Left lung (tissue), 10 donors: ENCODE data around the gene IFITM1. TPM values are rescaled to one million over a fixed set of nuclear protein-coding genes. Genes with fewer than 3 reads are reported as not detected.
"Not testable (repeated sequence)": the region's sequence is repeated elsewhere in the genome, so short reads cannot be mapped to it uniquely, and the experiment has no call there.

Experiments used
- ATAC-seq: fragments of 200-7000 bp; cut with Tn5 transposase; one replicate; pipeline ENCODE4 v1.9.1; 2020; ENCODE audit warnings: moderate library complexity
- DNase-seq, 4 donors: peaks; one replicate each; pipeline ENCODE4 v3.0.0-alpha.2; 2013 to 2020
- H3K27ac ChIP-seq, 2 donors: fragments of 200-600 bp; sonication (generic) in 1 of 2; one replicate each; pipeline versions ENCODE4 v1.5.0 to v1.8.0; 2020 to 2021
- H3K27me3 ChIP-seq, 2 donors: fragments of 200-600 bp; sonication (generic) in 1 of 2; one replicate each; pipeline versions ENCODE4 v1.5.0 to v1.8.0; 2020 to 2021
- H3K36me3 ChIP-seq, 2 donors: fragments of 200-600 bp; sonication (generic) in 1 of 2; one replicate each; pipeline versions ENCODE4 v1.5.0 to v1.8.0; 2020 to 2021
- H3K4me1 ChIP-seq, 2 donors: fragments of 200-600 bp; one replicate each; pipeline ENCODE4 v1.8.0; 2021
- H3K4me3 ChIP-seq, 2 donors: fragments of 200-600 bp; sonication (generic) in 1 of 2; one replicate each; pipeline versions ENCODE4 v1.5.0 to v1.8.0; 2020 to 2021; ENCODE audit warnings: mild to moderate bottlenecking in 1 of 2
- H3K9me3 ChIP-seq, 2 donors: fragments of 200-600 bp; sonication (generic) in 1 of 2; one replicate each; pipeline versions ENCODE4 v1.5.0 to v1.8.0; 2020 to 2021
- intact Hi-C, 2 donors: fragments of 100-400 bp; cut with DNase I; formaldehyde crosslinking; loops; one replicate each; pipeline versions ENCODE4 v1.11.2 to v1.14.2; 2022
- polyA plus RNA-seq, 6 donors: library from polyadenylated mRNA; unstranded; fragments of 120-200 nt; gene quantifications; one replicate each; pipeline ENCODE4 v1.2.1, GENCODE V29; 2013; ENCODE audit not compliant: insufficient read length in 6 of 6
- total RNA-seq, 2 donors: library from RNA; stranded (reverse); fragmentation: NEBNext Ultra II Directional; extraction: Animal tissue kit (Norgen Biotek cat#: 25700); gene quantifications; one replicate each; pipeline ENCODE4 v1.2.1, GENCODE V29; 2021
- TF ChIP-seq, protein P1 (sequence below), 2 donors: fragments of 200-600 bp; sonication (generic) in 1 of 2; IDR thresholded peaks; one replicate each; pipeline versions ENCODE4 v1.5.0 to v1.8.0; 2021; ENCODE audit warnings: antibody characterized with exemption in 2 of 2
- donor health status: DM: no; HTN: yes; CAD: no.
- donor health status: DM: no; HTN: no; CAD: no.

IFITM1 gene
- total and polyA plus RNA-seq, 8 donors = 6.3 to 149 (median 14.5) TPM

DNA sequence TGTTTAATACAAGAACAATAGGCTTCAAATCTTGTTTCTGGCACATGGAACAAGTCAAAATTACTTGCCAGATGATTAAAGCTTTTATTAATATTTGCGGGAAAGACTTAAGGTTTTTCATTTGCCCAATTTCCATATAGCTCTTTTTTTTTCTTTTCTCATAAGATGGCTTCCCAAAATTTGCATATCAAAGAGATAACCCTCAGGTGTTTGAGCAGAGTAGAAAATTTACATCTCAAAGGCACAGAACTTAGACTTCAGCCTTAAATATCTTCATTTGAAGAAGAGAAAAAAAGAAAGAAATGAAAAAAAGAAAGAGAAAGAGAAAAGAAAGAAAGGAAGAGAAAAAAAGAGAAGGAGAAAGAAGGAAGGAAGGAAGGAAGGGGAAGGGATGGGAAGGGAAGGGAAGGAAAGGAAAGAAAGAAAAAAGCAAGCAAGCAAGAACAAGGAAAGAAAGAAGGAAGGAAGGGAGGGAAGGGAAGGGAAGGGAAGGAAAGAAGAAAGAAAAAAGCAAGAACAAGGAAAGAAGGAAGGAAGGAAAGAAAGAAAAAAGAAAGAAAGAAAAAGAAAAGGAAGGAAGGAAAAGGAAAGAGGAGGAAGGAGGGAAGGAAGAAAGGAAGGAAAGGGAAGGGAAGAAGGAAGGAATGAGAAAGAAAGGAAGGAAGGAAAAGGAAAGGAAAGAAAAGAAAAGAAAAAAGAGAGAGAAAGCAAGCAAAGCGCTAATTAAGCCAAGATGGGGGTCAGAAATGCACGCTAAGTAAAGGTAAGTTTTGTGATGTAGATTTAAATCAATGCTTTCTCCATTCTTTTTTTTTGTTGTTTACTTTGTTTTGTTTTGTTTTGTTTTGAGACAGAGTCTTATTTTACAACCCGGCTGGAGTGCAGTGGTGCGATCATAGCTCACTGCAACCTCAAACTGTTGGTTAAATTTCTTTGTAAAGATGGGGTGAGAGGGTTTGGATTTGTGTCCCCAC is 27.0 kb downstream of the IFITM1 start:
- ATAC-seq (no peak), DNase-seq (no peak)
- Histone ChIP-seq H3K27ac (no peak overlapping the region), H3K27me3 (no peaks in the 10 kb centered on the region), H3K4me1 (peaks cover 6 to 13% of the 10 kb centered on the region in 2 donors), H3K9me3 (no peaks in the 10 kb centered on the region), H3K36me3 (no peaks in the 10 kb centered on the region), H3K4me3 (no peak overlapping the region)
- intact Hi-C loops = no loop called here
- TF ChIP-seq, protein P1, sequence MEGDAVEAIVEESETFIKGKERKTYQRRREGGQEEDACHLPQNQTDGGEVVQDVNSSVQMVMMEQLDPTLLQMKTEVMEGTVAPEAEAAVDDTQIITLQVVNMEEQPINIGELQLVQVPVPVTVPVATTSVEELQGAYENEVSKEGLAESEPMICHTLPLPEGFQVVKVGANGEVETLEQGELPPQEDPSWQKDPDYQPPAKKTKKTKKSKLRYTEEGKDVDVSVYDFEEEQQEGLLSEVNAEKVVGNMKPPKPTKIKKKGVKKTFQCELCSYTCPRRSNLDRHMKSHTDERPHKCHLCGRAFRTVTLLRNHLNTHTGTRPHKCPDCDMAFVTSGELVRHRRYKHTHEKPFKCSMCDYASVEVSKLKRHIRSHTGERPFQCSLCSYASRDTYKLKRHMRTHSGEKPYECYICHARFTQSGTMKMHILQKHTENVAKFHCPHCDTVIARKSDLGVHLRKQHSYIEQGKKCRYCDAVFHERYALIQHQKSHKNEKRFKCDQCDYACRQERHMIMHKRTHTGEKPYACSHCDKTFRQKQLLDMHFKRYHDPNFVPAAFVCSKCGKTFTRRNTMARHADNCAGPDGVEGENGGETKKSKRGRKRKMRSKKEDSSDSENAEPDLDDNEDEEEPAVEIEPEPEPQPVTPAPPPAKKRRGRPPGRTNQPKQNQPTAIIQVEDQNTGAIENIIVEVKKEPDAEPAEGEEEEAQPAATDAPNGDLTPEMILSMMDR (IDR thresholded peaks at IDR 0.05) = no peak

DNA sequence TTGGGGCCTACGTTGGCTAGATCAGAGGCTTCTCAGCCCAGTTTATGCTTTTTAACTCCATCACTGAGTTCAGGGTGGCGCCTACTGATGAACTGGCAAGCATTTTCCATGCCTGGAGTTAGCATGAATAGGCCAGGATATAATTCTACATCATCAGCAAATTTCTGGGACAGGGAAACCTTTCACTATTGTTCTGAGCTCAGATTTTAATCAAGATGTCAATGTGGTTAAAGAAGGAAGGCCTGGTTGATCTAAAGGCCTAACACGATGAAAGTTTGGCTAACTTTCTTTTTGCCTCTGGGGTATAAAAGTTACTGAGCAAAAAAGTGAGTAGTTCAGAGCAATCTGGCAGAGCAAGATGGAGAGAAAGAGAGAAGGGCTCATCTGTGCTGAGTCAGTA is 28.5 kb downstream of the IFITM1 start:
- intact Hi-C loops = no loop called here
- no peaks in the 10 kb centered on the region for H3K27me3 ChIP-seq
- no peak overlapping the region for H3K4me3 ChIP-seq
- DNase-seq (no peak), ATAC-seq (no peak)
- peak overlapping the region in 1 of 2 donors; percentile 23 for H3K27ac ChIP-seq
- no peaks in the 10 kb centered on the region for H3K36me3 ChIP-seq
- no peaks in the 10 kb centered on the region for H3K4me1 ChIP-seq
- H3K9me3 ChIP-seq = no peaks in the 10 kb centered on the region
- TF ChIP-seq, protein P1 (IDR thresholded peaks at IDR 0.05) = no peak

DNA sequence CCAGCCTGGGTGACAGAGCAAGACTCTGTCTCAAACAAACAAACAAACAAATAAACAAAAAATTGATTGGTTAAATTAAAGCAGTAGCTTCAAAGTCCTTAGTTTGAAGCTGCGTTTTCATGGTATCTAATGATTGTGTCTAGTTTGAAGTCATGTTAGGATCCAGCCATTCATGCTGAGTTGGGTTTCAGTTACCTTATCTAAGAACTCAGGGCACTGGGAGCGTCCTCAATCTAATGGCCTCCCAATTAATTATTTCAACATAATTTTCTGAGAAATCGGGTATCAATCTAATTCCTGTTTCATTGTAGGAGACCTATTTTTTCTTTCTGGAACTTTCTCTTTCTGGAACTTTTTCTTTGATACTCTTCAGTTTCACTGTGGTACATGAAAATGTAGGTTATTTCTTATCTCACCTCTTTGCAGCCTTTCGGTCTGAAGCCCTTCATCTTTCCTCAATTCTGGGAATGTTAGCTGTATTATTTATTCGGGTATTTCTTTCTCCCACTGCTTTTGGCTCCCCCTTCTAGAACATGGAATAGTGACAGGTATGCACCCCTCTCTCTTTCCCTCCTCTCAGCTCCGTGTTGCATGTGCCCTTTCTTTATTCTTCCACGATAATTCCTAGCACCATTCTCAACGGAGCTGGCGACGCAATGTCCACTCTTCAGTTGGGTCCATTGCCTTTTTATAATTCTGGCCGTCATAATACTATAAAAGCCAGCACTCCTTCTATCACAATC is 31.2 kb downstream of the IFITM1 start:
- ATAC-seq (no peak), DNase-seq (no peak)
- Histone ChIP-seq H3K4me3 (no peak overlapping the region), H3K27ac (no peak overlapping the region), H3K9me3 (no peaks in the 10 kb centered on the region), H3K36me3 (no peaks in the 10 kb centered on the region), H3K27me3 (no peaks in the 10 kb centered on the region), H3K4me1 (peaks cover 0 to 7% of the 10 kb centered on the region in 2 donors)
- TF ChIP-seq, protein P1 (IDR thresholded peaks at IDR 0.05) = no peak
- intact Hi-C loops = no loop called here

DNA sequence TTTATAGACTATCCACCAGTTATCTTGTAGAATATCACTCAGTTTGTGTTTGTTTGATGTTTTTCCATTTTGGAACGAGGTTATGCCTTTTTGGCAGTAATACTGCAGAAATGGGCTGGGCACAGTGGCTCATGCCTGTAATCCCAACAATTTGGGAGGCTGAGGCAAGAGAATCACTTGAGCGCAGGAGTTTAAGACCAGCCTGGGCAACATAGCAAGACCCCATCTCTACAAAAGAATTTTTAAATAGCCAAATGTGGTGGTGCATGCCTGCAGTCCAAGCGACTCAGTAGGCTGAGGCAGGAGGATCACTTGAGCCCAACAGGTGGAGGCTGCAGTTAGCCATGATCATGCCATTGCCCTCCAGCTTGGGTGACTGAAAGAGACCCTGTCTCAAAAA is 32.7 kb downstream of the IFITM1 start:
- Histone ChIP-seq H3K9me3 (no peaks in the 10 kb centered on the region), H3K36me3 (no peaks in the 10 kb centered on the region), H3K27me3 (no peaks in the 10 kb centered on the region), H3K27ac (no peak overlapping the region), H3K4me1 (peaks cover 0 to 23% of the 10 kb centered on the region in 2 donors), H3K4me3 (no peak overlapping the region)
- TF ChIP-seq, protein P1 (IDR thresholded peaks at IDR 0.05) = no peak
- ATAC-seq (no peak), DNase-seq (no peak)
- intact Hi-C loops = no loop called here

DNA sequence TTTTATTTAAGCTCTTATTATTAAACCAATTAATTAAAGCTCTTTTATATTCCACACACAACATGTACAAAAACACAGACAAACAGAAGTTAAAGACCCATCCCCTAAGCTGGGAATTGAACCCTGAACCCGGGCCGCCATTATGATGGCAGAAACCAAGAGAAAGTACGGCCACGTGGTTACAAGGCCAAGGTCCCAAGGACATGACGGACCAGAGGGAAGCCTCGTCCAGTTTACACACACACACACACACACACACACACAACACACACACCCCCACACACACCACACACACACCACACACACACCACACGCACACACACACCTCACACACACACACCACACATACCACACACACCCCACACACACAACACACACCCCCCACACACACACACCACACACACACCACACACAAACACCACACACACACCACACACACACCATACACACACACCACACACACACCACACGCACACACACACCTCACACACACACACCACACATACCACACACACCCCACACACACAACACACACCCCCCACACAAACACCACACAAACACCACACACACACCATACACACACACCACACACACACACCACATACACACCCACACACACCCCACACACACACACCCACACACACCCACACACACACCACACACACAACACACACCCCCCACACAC is 35.6 kb downstream of the IFITM1 start:
- DNase-seq, H3K36me3 ChIP-seq, ATAC-seq, H3K27ac ChIP-seq, H3K4me3 ChIP-seq, intact Hi-C loops, H3K9me3 ChIP-seq, H3K27me3 ChIP-seq: not testable (repeated sequence)
- H3K4me1 ChIP-seq = peaks cover 15 to 45% of the 10 kb centered on the region in 2 donors

DNA sequence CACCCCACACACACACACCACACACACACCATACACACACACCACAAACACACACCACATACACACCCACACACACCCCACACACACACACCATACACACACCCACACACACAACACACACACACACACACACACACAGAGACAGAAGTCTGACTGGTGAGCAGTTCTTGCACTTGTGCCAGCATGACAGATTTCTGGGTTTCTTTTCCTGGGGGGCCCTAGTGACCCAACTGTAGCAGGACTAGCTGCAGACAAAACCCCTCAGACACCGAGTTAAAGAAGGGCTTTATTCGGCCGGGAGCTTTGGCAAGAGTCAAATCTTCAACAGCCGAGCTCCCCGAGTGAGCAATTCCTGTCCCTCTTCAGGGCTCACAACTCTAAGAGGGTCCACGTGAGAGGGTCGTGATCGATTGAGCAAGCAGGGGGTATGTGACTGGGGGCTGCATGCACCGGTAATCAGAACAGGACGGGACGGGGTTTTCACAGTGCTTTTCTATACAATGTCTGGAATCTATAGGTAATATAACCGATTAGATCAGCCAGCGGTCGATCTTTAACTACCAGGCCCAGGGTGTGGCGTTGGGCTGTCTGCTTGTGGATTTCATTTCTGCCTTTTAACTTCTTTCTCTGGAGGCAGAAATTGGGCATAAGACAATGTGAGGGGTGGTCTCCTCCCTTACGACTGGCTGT is 36.3 kb downstream of the IFITM1 start:
- Histone ChIP-seq H3K27ac (peak overlapping the region in 1 of 2 donors; percentile 63), H3K4me1 (peaks cover 17 to 53% of the 10 kb centered on the region in 2 donors)
- H3K27me3 ChIP-seq, H3K9me3 ChIP-seq, H3K36me3 ChIP-seq, DNase-seq, intact Hi-C loops, H3K4me3 ChIP-seq, ATAC-seq: not testable (repeated sequence)
